Sciatic nerve (tissue), 2 donors: Measurements from ENCODE around the gene ERC2. TPM values are rescaled to one million over a fixed set of nuclear protein-coding genes. Genes with fewer than 3 reads are reported as not detected.

Source experiments
- ATAC-seq: fragments of 200-7000 bp; cut with Tn5 transposase; one replicate; pipeline ENCODE4 v1.9.1; 2020; ENCODE audit warnings: mild to moderate bottlenecking, moderate library complexity
- DNase-seq: peaks from one replicate; pipeline ENCODE4 v3.0.0-alpha.2; 2020; ENCODE audit warnings: low spot score
- intact Hi-C: fragments of 100-400 bp; cut with DNase I; formaldehyde crosslinking; loops from one replicate; pipeline ENCODE4 v1.14.2; 2022
- total RNA-seq: library from RNA; stranded (reverse); fragmentation: NEBNext Ultra II Directional; extraction: Animal tissue kit (Norgen Biotek cat#: 25700); gene quantifications from one replicate; pipeline ENCODE4 v1.2.1, GENCODE V29; 2021
- donor health status: DM: no; HTN: no; CAD: no.
- donor health status: DM: no; HTN: no; CAD: no.

The ERC2 gene
- total RNA-seq, 1 donor from 2014 or later: 1.7 TPM

- ATAC-seq: no peak
- intact Hi-C loops: loop anchor here (10.0 kb wide), 2 partner anchors 255 to 765 kb away; no protein-coding TSS in a partner anchor
- DNase-seq: no peak
Observed at GRCh38 chr3:55489798-55490132, 978.5 kb downstream of the ERC2 start.

- intact Hi-C loops: loop anchor here (10.0 kb wide), 2 partner anchors 256 to 766 kb away; no protein-coding TSS in a partner anchor
- DNase-seq (peak; percentile 76), ATAC-seq (peak; percentile 45)
Observed at GRCh38 chr3:55488398-55489055, 979.7 kb downstream of the ERC2 start.

GRCh38 chr3:55487381-55488241, 980.7 kb downstream of the ERC2 start:
- intact Hi-C loops: loop anchor here (10.0 kb wide), 2 partner anchors 257 to 767 kb away; no protein-coding TSS in a partner anchor
- DNase-seq (peak; percentile 58), ATAC-seq (no peak)

GRCh38 chr3:55486857-55487380, 981.3 kb downstream of the ERC2 start, which contains the start of gene WNT5A:
Gene WNT5A, minus strand, starts transcription at chr3:55487306. Its CDS starts 321 bp downstream, at chr3:55486985.
- intact Hi-C loops: loop anchor here (10.0 kb wide), 2 partner anchors 258 to 768 kb away; no protein-coding TSS in a partner anchor
- DNase-seq (peak; percentile 65), ATAC-seq (no peak)

GRCh38 chr3:55486101-55486856, 982.0 kb downstream of the ERC2 start:
- intact Hi-C loops: loop anchor here (10.0 kb wide), 2 partner anchors 259 to 769 kb away; no protein-coding TSS in a partner anchor
- ATAC-seq (peak; percentile 23), DNase-seq (peak; percentile 70)

GRCh38 chr3:55484801-55485791, 983.2 kb downstream of the ERC2 start:
- intact Hi-C loops: loop anchor here (10.0 kb wide), 2 partner anchors 260 to 770 kb away; no protein-coding TSS in a partner anchor
- ATAC-seq (peak; percentile 81), DNase-seq (peak; percentile 86)

- intact Hi-C loops: loop anchor here (10.0 kb wide), 2 partner anchors 261 to 771 kb away; no protein-coding TSS in a partner anchor
- ATAC-seq (no peak), DNase-seq (no peak)
Observed at GRCh38 chr3:55484191-55484689, 984.0 kb downstream of the ERC2 start.

GRCh38 chr3:55483196-55484095, 984.8 kb downstream of the ERC2 start:
- intact Hi-C loops: loop anchor here (10.0 kb wide), 2 partner anchors 261 to 771 kb away; no protein-coding TSS in a partner anchor
- ATAC-seq: no peak
- DNase-seq: no peak

GRCh38 chr3:55482496-55483195, 985.6 kb downstream of the ERC2 start:
- intact Hi-C loops: loop anchor here (10.0 kb wide), 2 partner anchors 262 to 772 kb away; no protein-coding TSS in a partner anchor
- ATAC-seq: peak; percentile 14
- DNase-seq: peak; percentile 56

GRCh38 chr3:55481744-55482495, 986.3 kb downstream of the ERC2 start:
- ATAC-seq: peak; percentile 5
- DNase-seq: peak; percentile 61
- intact Hi-C loops: loop anchor here (10.0 kb wide), 2 partner anchors 263 to 773 kb away; no protein-coding TSS in a partner anchor

- ATAC-seq: no peak
- no peak for DNase-seq
- intact Hi-C loops: loop anchor here (10.0 kb wide), 2 partner anchors 264 to 774 kb away; no protein-coding TSS in a partner anchor
Observed at GRCh38 chr3:55480911-55481743, 987.1 kb downstream of the ERC2 start.

GRCh38 chr3:55477306-55478303, 990.7 kb downstream of the ERC2 start:
- intact Hi-C loops: no loop called here
- DNase-seq (no peak), ATAC-seq (no peak)

GRCh38 chr3:55476515-55476914, 991.8 kb downstream of the ERC2 start:
- no peak for ATAC-seq
- no peak for DNase-seq
- intact Hi-C loops: no loop called here
